22Rv1 (cell line): ENCODE measurements around the gene CAMK2G.

Experiments used
- ZFX ChIP-seq: fragments of 450-650 bp; IDR thresholded peaks from 2 replicates; pipeline ENCODE4 v1.6.1; 2017; ENCODE audit warnings: antibody characterized with exemption, borderline replicate concordance
- TF ChIP-seq, protein P1 (sequence below): fragments of 450-650 bp; IDR thresholded peaks from 2 replicates; pipeline ENCODE4 v1.5.1; 2017; ENCODE audit warnings: mild to moderate bottlenecking

- TF ChIP-seq, protein P1, sequence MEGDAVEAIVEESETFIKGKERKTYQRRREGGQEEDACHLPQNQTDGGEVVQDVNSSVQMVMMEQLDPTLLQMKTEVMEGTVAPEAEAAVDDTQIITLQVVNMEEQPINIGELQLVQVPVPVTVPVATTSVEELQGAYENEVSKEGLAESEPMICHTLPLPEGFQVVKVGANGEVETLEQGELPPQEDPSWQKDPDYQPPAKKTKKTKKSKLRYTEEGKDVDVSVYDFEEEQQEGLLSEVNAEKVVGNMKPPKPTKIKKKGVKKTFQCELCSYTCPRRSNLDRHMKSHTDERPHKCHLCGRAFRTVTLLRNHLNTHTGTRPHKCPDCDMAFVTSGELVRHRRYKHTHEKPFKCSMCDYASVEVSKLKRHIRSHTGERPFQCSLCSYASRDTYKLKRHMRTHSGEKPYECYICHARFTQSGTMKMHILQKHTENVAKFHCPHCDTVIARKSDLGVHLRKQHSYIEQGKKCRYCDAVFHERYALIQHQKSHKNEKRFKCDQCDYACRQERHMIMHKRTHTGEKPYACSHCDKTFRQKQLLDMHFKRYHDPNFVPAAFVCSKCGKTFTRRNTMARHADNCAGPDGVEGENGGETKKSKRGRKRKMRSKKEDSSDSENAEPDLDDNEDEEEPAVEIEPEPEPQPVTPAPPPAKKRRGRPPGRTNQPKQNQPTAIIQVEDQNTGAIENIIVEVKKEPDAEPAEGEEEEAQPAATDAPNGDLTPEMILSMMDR, result no peak
- no peak for TF ChIP-seq ZFX
These were observed 37.2 kb upstream of the CAMK2G start for GRCh38 chr10:73911553-73912004.
